ENCODE results near the gene LIN9.

DNA sequence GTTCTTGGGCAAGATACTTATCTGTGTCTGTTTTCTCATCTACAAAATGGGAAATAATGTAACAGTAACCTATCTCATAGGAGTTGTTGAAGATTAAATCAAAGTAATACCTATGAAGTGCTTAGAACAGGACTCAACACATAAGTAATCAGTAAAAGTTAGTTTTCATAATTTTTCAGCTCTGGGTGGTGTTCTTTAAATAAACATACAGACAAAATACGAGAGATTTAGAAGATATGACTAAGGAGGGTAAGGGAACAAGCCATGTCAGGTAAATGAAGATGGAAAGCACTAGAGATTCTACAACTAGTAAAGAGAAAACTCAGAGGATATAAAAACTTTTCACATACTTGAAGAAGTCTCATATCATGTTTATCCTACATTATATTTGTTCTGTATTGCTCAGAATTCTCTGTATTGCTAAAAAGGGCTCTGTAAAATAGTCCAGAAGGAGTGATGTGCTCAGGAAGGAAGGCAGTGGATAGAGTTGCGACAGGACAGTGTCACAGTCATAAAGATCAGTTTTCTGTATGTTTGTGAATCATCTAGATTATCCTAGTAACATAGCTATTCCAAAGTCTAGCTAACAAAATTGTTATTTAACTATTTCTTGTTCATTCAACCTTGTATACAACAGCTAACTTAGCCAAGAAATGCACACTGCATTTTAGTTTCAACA is 16.0 kb downstream of the LIN9 start:
- TF ChIP-seq, protein P1, sequence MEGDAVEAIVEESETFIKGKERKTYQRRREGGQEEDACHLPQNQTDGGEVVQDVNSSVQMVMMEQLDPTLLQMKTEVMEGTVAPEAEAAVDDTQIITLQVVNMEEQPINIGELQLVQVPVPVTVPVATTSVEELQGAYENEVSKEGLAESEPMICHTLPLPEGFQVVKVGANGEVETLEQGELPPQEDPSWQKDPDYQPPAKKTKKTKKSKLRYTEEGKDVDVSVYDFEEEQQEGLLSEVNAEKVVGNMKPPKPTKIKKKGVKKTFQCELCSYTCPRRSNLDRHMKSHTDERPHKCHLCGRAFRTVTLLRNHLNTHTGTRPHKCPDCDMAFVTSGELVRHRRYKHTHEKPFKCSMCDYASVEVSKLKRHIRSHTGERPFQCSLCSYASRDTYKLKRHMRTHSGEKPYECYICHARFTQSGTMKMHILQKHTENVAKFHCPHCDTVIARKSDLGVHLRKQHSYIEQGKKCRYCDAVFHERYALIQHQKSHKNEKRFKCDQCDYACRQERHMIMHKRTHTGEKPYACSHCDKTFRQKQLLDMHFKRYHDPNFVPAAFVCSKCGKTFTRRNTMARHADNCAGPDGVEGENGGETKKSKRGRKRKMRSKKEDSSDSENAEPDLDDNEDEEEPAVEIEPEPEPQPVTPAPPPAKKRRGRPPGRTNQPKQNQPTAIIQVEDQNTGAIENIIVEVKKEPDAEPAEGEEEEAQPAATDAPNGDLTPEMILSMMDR (IDR thresholded peaks at IDR 0.05 in 4 of 5, conservative IDR thresholded peaks at IDR 0.05 in 1 of 5), result no peak
- no peak for TF ChIP-seq POLR2A (IDR thresholded peaks at IDR 0.05)
